PFSK-1 (cell line): ENCODE results near the gene ZG16B.

Experiments
- FOXP2 ChIP-seq: optimal IDR thresholded peaks from 2 replicates; pipeline ENCODE3; 2011; ENCODE audit warnings: borderline replicate concordance, control low read depth, inconsistent platforms; ENCODE audit not compliant: insufficient read depth; ENCODE audit errors: extremely low read length, extremely low read depth
- POLR2AphosphoS5 ChIP-seq: IDR thresholded peaks from 2 replicates; pipeline ENCODE4 v1.6.1; 2012; ENCODE audit warnings: low read depth, mild to moderate bottlenecking, control low read depth, low read length, moderate library complexity
- REST ChIP-seq, 2 experiments: IDR thresholded peaks; 2 replicates each; pipeline versions ENCODE4 v1.6.1 to v1.8.0; 2011 to 2012; ENCODE audit warnings: low read depth in 2 of 2, low read length in 2 of 2, control low read depth in 1 of 2, inconsistent platforms in 1 of 2, mild to moderate bottlenecking in 1 of 2, moderate library complexity in 1 of 2; ENCODE audit not compliant: insufficient read depth in 1 of 2
- SIN3A ChIP-seq: IDR thresholded peaks from 2 replicates; pipeline ENCODE4 v1.6.1; 2012; ENCODE audit warnings: mild to moderate bottlenecking, low read length, moderate library complexity, borderline replicate concordance; ENCODE audit not compliant: insufficient read depth
- TAF1 ChIP-seq: IDR thresholded peaks from 2 replicates; pipeline ENCODE4 v1.6.1; 2012; ENCODE audit warnings: low read length, control low read depth, borderline replicate concordance; ENCODE audit not compliant: insufficient read depth

ZG16B gene

GRCh38 chr16:2818272-2818876 lies 11.7 kb upstream of the ZG16B start:
- no peak for TF ChIP-seq SIN3A
- TF ChIP-seq REST (IDR thresholded peaks at IDR 0.05; ENCODE audit: insufficient read depth in 1 of 2, low read depth in 2 of 2, low read length in 2 of 2) = no peak
- no peak for TF ChIP-seq FOXP2

- no peak for TF ChIP-seq POLR2AphosphoS5
- no peak for TF ChIP-seq SIN3A
- TF ChIP-seq REST (IDR thresholded peaks at IDR 0.05; ENCODE audit: insufficient read depth in 1 of 2, low read depth in 2 of 2, low read length in 2 of 2) = no peak
- TF ChIP-seq FOXP2 = no peak
- TF ChIP-seq TAF1 = no peak
These were observed 10.7 kb upstream of the ZG16B start for GRCh38 chr16:2819179-2819938.

GRCh38 chr16:2819939-2820835 lies 9.9 kb upstream of the ZG16B start:
- no peak for TF ChIP-seq FOXP2
- no peak for TF ChIP-seq TAF1
- TF ChIP-seq SIN3A = no peak
- TF ChIP-seq POLR2AphosphoS5 = no peak
- TF ChIP-seq REST (IDR thresholded peaks at IDR 0.05; ENCODE audit: insufficient read depth in 1 of 2, low read depth in 2 of 2, low read length in 2 of 2) = no peak

- TF ChIP-seq REST (IDR thresholded peaks at IDR 0.05; ENCODE audit: insufficient read depth in 1 of 2, low read depth in 2 of 2, low read length in 2 of 2) (no peak), POLR2AphosphoS5 (no peak), TAF1 (no peak), FOXP2 (no peak), SIN3A (no peak)
These were observed 9.1 kb upstream of the ZG16B start for GRCh38 chr16:2820836-2821486.
